ENCODE data around the gene CEP57L1.

- TF ChIP-seq CTCF (IDR thresholded peaks at IDR 0.05) (no peak), POLR2A (IDR thresholded peaks at IDR 0.05) (no peak)
Observed at GRCh38 chr6:109102762-109103161, 7.5 kb downstream of the CEP57L1 start.

Data from Peyer's patch (tissue), 4 donors.